Measurements from ENCODE around the gene OLIG2.

Gene OLIG2

GRCh38 chr21:32990666-32991065 is 35.1 kb upstream of the OLIG2 start:
- H3K4me3 ChIP-seq (ENCODE audit: low read depth, low read length), result no peak overlapping the region
- TF ChIP-seq, protein P1, sequence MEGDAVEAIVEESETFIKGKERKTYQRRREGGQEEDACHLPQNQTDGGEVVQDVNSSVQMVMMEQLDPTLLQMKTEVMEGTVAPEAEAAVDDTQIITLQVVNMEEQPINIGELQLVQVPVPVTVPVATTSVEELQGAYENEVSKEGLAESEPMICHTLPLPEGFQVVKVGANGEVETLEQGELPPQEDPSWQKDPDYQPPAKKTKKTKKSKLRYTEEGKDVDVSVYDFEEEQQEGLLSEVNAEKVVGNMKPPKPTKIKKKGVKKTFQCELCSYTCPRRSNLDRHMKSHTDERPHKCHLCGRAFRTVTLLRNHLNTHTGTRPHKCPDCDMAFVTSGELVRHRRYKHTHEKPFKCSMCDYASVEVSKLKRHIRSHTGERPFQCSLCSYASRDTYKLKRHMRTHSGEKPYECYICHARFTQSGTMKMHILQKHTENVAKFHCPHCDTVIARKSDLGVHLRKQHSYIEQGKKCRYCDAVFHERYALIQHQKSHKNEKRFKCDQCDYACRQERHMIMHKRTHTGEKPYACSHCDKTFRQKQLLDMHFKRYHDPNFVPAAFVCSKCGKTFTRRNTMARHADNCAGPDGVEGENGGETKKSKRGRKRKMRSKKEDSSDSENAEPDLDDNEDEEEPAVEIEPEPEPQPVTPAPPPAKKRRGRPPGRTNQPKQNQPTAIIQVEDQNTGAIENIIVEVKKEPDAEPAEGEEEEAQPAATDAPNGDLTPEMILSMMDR (IDR thresholded peaks at IDR 0.05; ENCODE audit: borderline replicate concordance, insufficient read depth, low read depth, low read length), result no peak

DNA sequence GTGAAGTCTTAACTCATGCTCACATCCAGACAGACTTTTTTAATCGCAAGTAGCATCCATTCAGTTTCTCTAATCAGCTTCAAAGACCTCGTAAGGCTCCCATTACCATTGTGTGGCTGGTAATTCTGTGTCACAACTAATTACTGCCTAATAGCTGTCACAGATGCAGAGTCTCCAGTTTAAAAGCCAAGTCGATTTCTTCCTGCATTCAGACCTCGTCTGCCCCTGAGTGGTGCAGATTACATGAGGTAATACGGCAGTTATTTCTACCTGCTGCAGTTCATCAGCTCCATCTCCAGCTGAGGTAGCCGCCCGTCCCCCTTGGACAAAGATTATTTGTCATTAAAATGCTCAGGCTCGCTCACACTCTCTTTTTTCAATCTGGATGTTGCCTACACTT is 34.4 kb upstream of the OLIG2 start:
- no peak overlapping the region for H3K4me3 ChIP-seq (ENCODE audit: low read depth, low read length)
- TF ChIP-seq, protein P1 (IDR thresholded peaks at IDR 0.05; ENCODE audit: borderline replicate concordance, insufficient read depth, low read depth, low read length), result no peak

DNA sequence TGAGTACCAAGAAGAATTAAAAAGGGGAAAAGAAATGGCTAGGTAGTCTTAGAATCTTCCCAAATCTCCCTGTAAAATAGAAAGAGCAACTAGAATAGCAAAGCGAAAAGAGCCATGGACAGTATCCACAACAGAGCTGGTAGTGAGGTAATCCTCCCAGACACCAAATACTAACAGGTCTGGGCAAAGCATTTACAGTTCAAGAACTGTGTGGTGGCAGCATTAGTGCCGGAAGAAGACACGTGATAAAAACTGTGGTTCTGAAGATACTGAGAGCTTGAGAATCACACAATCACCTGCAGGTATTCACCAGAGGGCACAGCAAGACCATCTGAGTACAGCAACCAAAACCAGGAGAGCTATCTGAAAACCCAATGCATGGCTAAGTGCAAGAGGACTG is 31.8 kb upstream of the OLIG2 start:
- no peak overlapping the region for H3K4me3 ChIP-seq (ENCODE audit: low read depth, low read length)
- TF ChIP-seq, protein P1 (IDR thresholded peaks at IDR 0.05; ENCODE audit: borderline replicate concordance, insufficient read depth, low read depth, low read length), result no peak

DNA sequence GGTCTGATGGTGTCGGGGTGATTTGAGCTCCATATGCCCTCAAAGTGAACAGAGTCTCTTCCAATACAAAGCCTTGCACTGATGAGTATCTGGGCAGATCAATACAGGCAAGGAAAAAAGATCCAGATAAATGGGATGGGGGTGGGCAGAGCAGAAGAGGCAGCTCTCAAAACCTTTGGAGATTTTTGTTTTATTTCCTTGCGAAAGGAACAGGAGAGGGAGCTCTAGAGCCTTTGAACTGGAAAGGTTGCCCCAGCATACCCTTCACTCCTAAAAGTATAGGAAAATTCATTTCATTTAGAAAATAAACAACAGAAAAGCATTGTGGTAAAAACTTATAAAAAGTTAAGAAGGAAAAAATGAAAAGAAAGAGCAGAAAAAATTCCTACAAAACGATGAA is 31.4 kb upstream of the OLIG2 start:
- TF ChIP-seq, protein P1 (IDR thresholded peaks at IDR 0.05; ENCODE audit: borderline replicate concordance, insufficient read depth, low read depth, low read length), result 0 out of 2 replicates have a peak, but pooled peaks have one; percentile 17

GRCh38 chr21:33007747-33008146 is 18.0 kb upstream of the OLIG2 start:
- TF ChIP-seq, protein P1 (IDR thresholded peaks at IDR 0.05; ENCODE audit: borderline replicate concordance, insufficient read depth, low read depth, low read length), result no peak
- H3K4me3 ChIP-seq (ENCODE audit: low read depth, low read length), result no peak overlapping the region

More for the DNA sequence above, 31.4 kb upstream of the OLIG2 start:
- no peak overlapping the region for H3K4me3 ChIP-seq (ENCODE audit: low read depth, low read length)

GRCh38 chr21:33008333-33009051 is 17.2 kb upstream of the OLIG2 start:
- TF ChIP-seq, protein P1 (IDR thresholded peaks at IDR 0.05; ENCODE audit: borderline replicate concordance, insufficient read depth, low read depth, low read length), result no peak
- H3K4me3 ChIP-seq (ENCODE audit: low read depth, low read length), result no peak overlapping the region

DNA sequence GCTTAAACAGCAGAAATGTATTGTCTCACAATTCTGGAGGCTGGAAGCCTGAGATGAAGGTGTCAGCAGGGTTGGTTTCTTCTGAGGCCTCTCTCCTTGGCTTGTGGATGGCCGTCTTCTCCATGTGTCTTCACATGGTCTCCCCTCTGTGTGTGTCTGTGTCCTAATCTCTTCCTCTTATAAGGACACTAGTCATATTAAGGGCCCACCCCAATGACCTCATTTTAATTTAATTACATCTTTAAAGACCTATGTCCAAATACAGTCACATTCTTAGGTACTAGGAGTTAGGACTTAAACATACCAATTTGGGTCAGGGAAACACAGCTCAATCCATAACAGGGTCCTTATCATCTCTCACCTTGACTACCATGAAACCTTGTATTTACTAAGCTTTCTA is 14.8 kb upstream of the OLIG2 start:
- TF ChIP-seq, protein P1 (IDR thresholded peaks at IDR 0.05; ENCODE audit: borderline replicate concordance, insufficient read depth, low read depth, low read length), result no peak
- no peak overlapping the region for H3K4me3 ChIP-seq (ENCODE audit: low read depth, low read length)

Measured in GM12875 (cell line).